Measurements from ENCODE around the gene NUDT3.

The NUDT3 gene

DNA sequence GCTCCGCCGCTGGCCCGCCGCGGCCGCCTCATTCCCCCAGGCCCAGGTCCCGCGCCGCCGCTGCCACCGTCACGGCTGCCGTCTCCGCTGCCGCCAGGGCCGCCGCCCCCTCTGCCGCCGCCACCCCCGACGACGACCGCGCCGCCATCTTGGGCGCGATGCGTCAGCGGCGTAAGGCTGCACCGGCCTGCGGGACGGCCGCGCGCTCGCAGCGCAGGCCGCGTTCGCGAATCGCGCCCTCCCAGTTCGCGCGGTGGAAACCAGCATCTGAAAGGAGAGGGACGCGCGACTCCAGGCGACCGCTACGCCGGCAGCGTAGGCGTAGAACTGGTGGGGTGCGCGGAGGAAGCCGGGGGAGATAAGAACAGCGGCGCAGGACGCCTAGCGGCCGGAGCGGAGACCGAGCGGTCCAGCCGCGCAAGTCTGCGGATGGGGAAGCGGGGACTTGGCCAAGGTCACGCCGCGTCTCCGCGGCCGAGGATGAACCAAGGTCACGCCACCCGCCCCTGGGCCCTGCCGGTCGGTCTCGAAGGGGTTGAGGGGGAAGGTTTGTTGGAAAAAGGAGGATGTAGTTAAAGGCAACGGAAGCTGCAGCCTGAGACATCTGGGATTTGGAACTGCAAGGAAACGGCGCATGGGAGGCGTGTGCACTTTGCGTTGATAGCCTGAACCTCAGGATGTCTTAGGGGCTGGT, at the start of gene NUDT3:
TSS of gene NUDT3 (minus strand) at position 173 of the 694 bp plus-strand sequence. CDS start 307 bp downstream, outside the sequence.
- Histone ChIP-seq H3K27ac (ENCODE audit: low read depth, low read length) (peak within 1 kb of the TSS; percentile 91), H3K27me3 (ENCODE audit: control insufficient read depth in 5 of 5, insufficient read depth in 4 of 5, low read length in 5 of 5) (no peaks in the 10 kb centered on the region), H3K9ac (ENCODE audit: low read length in 5 of 5) (peak within 1 kb of the TSS in 4 of 5 donors; percentile 70 to 86 (median 82)), H3K4me1 (ENCODE audit: control insufficient read depth in 5 of 5, insufficient read depth in 5 of 5, low read length in 5 of 5) (peaks cover 0 to 36% (median 34%) of the 10 kb centered on the region in 5 donors), H3K4me3 (ENCODE audit: low read depth in 1 of 5, low read length in 5 of 5) (peak within 1 kb of the TSS; percentile 72 to 87 (median 80)), H3K9me3 (ENCODE audit: control insufficient read depth in 5 of 5, low read length in 5 of 5) (peaks cover 0 to 3% (median 0%) of the 10 kb centered on the region in 5 donors), H3K36me3 (ENCODE audit: control insufficient read depth in 5 of 5, insufficient read depth in 5 of 5, low read length in 5 of 5) (no peaks in the 10 kb centered on the region)

DNA sequence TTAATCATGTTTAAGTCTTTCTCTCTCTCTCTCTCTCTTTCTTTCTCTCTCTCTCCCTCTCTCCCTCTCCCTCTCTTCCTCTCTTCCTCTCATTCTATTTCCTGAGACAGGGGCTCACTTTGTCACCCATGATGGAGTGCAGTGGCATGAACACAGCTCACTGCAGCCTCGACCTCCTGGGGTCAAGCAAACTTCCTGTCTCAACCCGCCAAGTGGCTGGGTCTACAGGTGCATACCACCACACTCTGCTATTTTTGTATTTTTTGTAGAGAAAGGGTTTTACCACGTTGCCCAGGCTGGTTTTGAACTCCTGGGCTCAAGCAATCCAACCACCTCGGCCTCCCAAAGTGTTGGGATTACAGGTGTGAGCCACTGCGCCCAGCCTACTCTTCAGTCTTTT, 49.1 kb upstream of the NUDT3 start:
- Histone ChIP-seq H3K27me3 (ENCODE audit: control insufficient read depth in 5 of 5, insufficient read depth in 4 of 5, low read length in 5 of 5) (peaks cover 0 to 2% (median 0%) of the 10 kb centered on the region in 5 donors), H3K36me3 (ENCODE audit: control insufficient read depth in 5 of 5, insufficient read depth in 5 of 5, low read length in 5 of 5) (no peaks in the 10 kb centered on the region), H3K9me3 (ENCODE audit: control insufficient read depth in 5 of 5, low read length in 5 of 5) (no peaks in the 10 kb centered on the region), H3K9ac (ENCODE audit: low read length in 5 of 5) (no peak overlapping the region), H3K4me1 (ENCODE audit: control insufficient read depth in 5 of 5, insufficient read depth in 5 of 5, low read length in 5 of 5) (no peaks in the 10 kb centered on the region), H3K27ac (ENCODE audit: low read depth, low read length) (no peak overlapping the region), H3K4me3 (ENCODE audit: low read depth in 1 of 5, low read length in 5 of 5) (no peak overlapping the region)

DNA sequence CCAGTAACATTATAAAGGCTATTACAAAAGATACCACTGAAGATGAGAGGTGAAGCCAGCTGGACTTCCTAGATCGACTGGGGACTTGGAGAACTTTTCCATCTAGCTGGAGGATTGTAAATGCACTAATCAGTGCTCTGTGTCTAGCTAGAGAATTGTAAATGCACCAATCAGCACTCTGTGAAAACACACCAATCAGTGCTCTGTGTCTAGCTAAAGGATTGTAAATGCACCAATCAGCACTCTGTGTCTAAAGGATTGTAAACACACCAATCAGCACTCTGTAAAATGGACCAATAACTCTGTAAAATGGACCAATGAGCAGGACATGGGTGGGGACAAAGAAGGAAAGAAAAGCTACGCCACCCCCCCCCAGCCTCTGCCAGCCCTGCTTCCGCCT, 47.0 kb upstream of the NUDT3 start:
- Histone ChIP-seq H3K4me3 (ENCODE audit: low read depth in 1 of 5, low read length in 5 of 5) (no peak overlapping the region), H3K9ac (ENCODE audit: low read length in 5 of 5) (no peak overlapping the region), H3K36me3 (ENCODE audit: control insufficient read depth in 5 of 5, insufficient read depth in 5 of 5, low read length in 5 of 5) (no peaks in the 10 kb centered on the region), H3K4me1 (ENCODE audit: control insufficient read depth in 5 of 5, insufficient read depth in 5 of 5, low read length in 5 of 5) (no peaks in the 10 kb centered on the region), H3K27ac (ENCODE audit: low read depth, low read length) (no peak overlapping the region), H3K27me3 (ENCODE audit: control insufficient read depth in 5 of 5, insufficient read depth in 4 of 5, low read length in 5 of 5) (no peaks in the 10 kb centered on the region), H3K9me3 (ENCODE audit: control insufficient read depth in 5 of 5, low read length in 5 of 5) (no peaks in the 10 kb centered on the region)

DNA sequence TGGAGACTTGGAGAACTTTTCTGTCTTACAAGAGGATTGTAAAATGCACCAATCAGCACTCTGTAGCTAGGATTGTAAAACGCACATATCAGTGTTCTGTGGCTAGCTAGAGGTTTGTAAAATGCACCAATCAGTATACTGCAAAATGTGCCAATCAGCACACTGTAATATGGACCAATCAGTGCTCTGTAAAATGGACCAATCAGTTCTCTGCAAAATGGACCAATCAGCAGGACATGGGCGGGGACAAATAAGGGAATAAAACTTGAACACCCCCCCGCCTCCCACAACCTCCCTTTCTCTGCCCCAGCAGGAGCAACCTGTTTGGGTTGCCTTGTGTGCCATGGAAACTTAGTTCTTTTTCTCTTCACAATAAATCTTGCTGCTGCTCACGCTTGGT, 46.2 kb upstream of the NUDT3 start:
- no peaks in the 10 kb centered on the region for H3K27me3 ChIP-seq (ENCODE audit: control insufficient read depth in 5 of 5, insufficient read depth in 4 of 5, low read length in 5 of 5)
- H3K9me3 ChIP-seq (ENCODE audit: control insufficient read depth in 5 of 5, low read length in 5 of 5) = no peaks in the 10 kb centered on the region
- no peak overlapping the region for H3K9ac ChIP-seq (ENCODE audit: low read length in 5 of 5)
- H3K36me3 ChIP-seq (ENCODE audit: control insufficient read depth in 5 of 5, insufficient read depth in 5 of 5, low read length in 5 of 5) = no peaks in the 10 kb centered on the region
- H3K4me1 ChIP-seq (ENCODE audit: control insufficient read depth in 5 of 5, insufficient read depth in 5 of 5, low read length in 5 of 5) = no peaks in the 10 kb centered on the region
- H3K27ac ChIP-seq (ENCODE audit: low read depth, low read length) = no peak overlapping the region
- H3K4me3 ChIP-seq (ENCODE audit: low read depth in 1 of 5, low read length in 5 of 5) = no peak overlapping the region

DNA sequence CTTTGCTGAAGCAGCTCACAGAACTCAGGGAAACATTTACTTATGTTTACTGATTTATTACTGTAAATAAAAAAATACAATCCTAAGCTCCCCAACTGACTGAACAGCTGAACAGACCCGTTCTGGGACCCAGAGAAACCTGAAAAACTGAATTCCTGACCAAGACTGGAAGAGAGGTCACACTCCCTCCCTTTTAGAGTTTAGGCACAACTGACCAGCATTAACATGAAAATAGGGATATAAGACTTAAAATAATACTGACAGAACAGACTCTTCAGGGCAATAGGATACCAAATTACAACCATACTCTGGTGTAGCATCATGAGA, 45.1 kb upstream of the NUDT3 start:
- H3K27me3 ChIP-seq (ENCODE audit: control insufficient read depth in 5 of 5, insufficient read depth in 4 of 5, low read length in 5 of 5) = no peaks in the 10 kb centered on the region
- H3K9ac ChIP-seq (ENCODE audit: low read length in 5 of 5) = no peak overlapping the region
- H3K9me3 ChIP-seq (ENCODE audit: control insufficient read depth in 5 of 5, low read length in 5 of 5) = no peaks in the 10 kb centered on the region
- no peak overlapping the region for H3K4me3 ChIP-seq (ENCODE audit: low read depth in 1 of 5, low read length in 5 of 5)
- H3K4me1 ChIP-seq (ENCODE audit: control insufficient read depth in 5 of 5, insufficient read depth in 5 of 5, low read length in 5 of 5) = no peaks in the 10 kb centered on the region
- no peaks in the 10 kb centered on the region for H3K36me3 ChIP-seq (ENCODE audit: control insufficient read depth in 5 of 5, insufficient read depth in 5 of 5, low read length in 5 of 5)
- no peak overlapping the region for H3K27ac ChIP-seq (ENCODE audit: low read depth, low read length)

DNA sequence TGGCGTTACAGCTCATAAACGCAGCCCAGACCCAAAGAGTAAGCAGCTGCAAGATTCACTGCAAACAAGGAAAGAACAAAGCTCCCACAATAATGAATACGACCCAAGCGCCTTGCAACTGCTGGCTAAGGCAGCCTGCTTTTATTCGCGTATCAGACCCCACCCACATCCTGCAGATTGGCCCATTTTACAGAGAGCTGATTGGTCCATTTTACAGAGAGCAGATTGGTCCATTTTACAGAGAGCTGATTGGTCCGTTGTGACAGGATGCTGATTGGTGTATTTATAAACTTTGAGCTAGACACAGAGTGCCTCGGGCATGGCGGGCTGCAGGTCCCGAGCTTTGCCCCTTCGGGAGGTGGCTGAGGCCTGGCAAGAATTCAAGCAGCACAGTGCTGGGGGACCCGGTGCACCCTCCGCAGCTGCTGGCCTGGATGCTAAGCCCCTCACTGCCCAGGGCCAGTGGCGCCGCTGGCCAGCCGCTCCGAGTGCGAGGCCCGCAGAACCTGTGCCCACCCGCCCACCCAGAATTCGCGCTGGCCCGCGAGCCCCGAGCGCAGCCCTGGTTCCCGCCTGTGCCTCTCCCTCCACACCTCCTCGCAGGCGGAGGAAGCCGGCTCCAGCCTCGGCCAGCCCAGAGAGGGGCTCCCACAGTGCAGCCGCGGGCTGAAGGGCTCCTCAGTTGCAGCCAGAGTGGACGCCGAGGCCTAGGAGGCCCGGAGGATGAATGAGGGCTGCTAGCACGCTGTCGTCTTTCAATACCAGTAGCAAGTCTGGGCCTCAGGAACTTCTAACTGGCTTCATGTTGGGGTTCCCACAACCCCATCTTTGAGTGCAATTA, 44.6 kb upstream of the NUDT3 start:
- Histone ChIP-seq H3K27me3 (ENCODE audit: control insufficient read depth in 5 of 5, insufficient read depth in 4 of 5, low read length in 5 of 5) (no peaks in the 10 kb centered on the region), H3K9ac (ENCODE audit: low read length in 5 of 5) (no peak overlapping the region), H3K27ac (ENCODE audit: low read depth, low read length) (no peak overlapping the region), H3K36me3 (ENCODE audit: control insufficient read depth in 5 of 5, insufficient read depth in 5 of 5, low read length in 5 of 5) (no peaks in the 10 kb centered on the region), H3K4me3 (ENCODE audit: low read depth in 1 of 5, low read length in 5 of 5) (no peak overlapping the region), H3K4me1 (ENCODE audit: control insufficient read depth in 5 of 5, insufficient read depth in 5 of 5, low read length in 5 of 5) (no peaks in the 10 kb centered on the region), H3K9me3 (ENCODE audit: control insufficient read depth in 5 of 5, low read length in 5 of 5) (no peaks in the 10 kb centered on the region)

DNA sequence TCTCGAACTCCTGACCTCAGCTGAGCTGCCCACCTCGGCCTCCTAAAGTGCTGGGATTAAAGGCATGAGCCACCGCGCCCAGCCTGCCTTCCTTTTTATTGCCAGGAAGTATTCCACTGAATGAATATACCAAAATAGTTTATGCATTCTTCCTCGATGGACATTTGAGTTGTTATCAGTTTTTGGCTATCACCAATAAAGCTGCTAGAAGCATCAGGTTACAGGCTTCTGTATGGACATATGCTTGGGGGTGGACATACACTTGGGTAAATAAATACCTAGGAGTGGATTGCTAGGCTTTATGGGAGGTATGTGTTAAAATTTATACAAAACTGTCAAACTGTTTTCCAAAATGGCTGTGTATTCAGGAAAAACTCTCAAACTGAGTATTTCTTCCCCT, 43.4 kb upstream of the NUDT3 start:
- no peak overlapping the region for H3K4me3 ChIP-seq (ENCODE audit: low read depth in 1 of 5, low read length in 5 of 5)
- no peaks in the 10 kb centered on the region for H3K27me3 ChIP-seq (ENCODE audit: control insufficient read depth in 5 of 5, insufficient read depth in 4 of 5, low read length in 5 of 5)
- H3K9me3 ChIP-seq (ENCODE audit: control insufficient read depth in 5 of 5, low read length in 5 of 5) = no peaks in the 10 kb centered on the region
- H3K36me3 ChIP-seq (ENCODE audit: control insufficient read depth in 5 of 5, insufficient read depth in 5 of 5, low read length in 5 of 5) = no peaks in the 10 kb centered on the region
- H3K4me1 ChIP-seq (ENCODE audit: control insufficient read depth in 5 of 5, insufficient read depth in 5 of 5, low read length in 5 of 5) = no peaks in the 10 kb centered on the region
- H3K27ac ChIP-seq (ENCODE audit: low read depth, low read length) = no peak overlapping the region
- no peak overlapping the region for H3K9ac ChIP-seq (ENCODE audit: low read length in 5 of 5)

DNA sequence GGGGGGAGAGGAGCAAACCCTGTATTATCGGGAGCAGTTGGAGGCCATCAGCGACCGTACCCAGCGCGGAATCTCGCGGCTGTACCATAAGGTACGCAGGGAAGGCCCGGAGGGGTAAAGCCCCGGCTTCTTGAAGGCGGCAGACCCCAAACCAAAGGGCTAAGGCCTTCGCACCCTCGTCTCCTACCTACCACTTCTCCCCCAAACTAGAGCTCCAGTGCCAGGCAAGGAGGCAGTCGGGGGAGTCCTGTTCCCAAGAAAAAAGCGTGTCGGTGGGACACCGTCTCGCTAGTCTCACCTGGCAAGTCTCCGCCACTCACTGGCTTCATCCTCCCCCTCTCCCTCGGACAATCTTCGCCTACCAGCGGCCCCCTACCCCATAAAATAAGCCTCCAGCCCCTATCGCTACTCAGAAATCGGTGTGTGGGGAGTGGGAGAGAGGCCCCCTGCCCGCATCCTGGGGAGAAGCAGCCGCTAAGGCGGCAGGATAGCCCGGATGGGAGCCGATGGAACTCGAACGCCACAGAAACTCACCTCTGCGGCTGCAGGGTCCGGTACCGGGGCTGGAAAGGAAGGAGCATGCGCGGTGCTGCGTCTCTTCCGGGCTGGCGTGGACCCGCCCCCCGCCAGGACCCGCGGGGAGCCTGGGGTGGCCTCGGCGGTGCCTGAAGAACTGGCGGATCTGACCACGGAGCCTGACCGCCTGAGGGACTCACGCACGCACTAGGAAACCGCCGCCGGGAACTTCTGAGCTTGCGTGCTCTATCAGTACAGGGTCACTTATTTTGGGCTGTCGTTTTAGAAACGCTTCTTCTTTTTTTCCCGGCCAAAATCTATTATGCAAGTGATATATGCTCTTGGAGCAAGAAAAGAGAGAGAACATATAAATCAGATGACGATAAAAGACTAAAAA, 33.3 kb upstream of the NUDT3 start, which contains the start of gene RPS10:
TSS of gene RPS10 (minus strand) at position 572 of the 913 bp plus-strand sequence. CDS start 848 bp downstream, outside the sequence.
- H3K27me3 ChIP-seq (ENCODE audit: control insufficient read depth in 5 of 5, insufficient read depth in 4 of 5, low read length in 5 of 5) = no peaks in the 10 kb centered on the region
- H3K4me3 ChIP-seq (ENCODE audit: low read depth in 1 of 5, low read length in 5 of 5) = peak within 1 kb of the TSS; percentile 76 to 98 (median 93)
- peak within 1 kb of the TSS; percentile 68 for H3K27ac ChIP-seq (ENCODE audit: low read depth, low read length)
- H3K9ac ChIP-seq (ENCODE audit: low read length in 5 of 5) = peak within 1 kb of the TSS; percentile 75 to 100 (median 99)
- no peaks in the 10 kb centered on the region for H3K9me3 ChIP-seq (ENCODE audit: control insufficient read depth in 5 of 5, low read length in 5 of 5)
- H3K4me1 ChIP-seq (ENCODE audit: control insufficient read depth in 5 of 5, insufficient read depth in 5 of 5, low read length in 5 of 5) = peaks cover 0 to 18% (median 14%) of the 10 kb centered on the region in 5 donors
- H3K36me3 ChIP-seq (ENCODE audit: control insufficient read depth in 5 of 5, insufficient read depth in 5 of 5, low read length in 5 of 5) = peaks cover 15 to 40% (median 37%) of the 10 kb centered on the region in 5 donors

DNA sequence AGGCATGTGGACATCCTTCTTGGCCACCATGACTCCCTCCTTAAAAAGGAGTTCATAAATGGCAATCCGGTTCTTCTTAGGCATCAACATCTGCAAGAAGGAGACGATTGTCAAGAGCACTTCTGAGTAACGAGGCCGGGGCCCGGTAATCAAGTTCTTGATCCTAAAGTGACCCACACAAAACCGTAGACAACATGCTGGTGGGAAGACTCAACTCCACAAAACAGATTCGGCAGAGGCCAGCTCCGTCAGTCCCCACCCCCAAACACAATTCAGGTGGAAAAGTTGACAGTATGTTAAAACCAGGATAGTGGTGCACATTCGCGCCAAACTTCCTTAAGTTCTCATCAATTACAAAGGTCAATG, 32.6 kb upstream of the NUDT3 start:
- no peaks in the 10 kb centered on the region for H3K9me3 ChIP-seq (ENCODE audit: control insufficient read depth in 5 of 5, low read length in 5 of 5)
- H3K9ac ChIP-seq (ENCODE audit: low read length in 5 of 5) = peak overlapping the region; percentile 75 to 100 (median 99)
- H3K4me1 ChIP-seq (ENCODE audit: control insufficient read depth in 5 of 5, insufficient read depth in 5 of 5, low read length in 5 of 5) = peaks cover 0 to 18% (median 14%) of the 10 kb centered on the region in 5 donors
- H3K36me3 ChIP-seq (ENCODE audit: control insufficient read depth in 5 of 5, insufficient read depth in 5 of 5, low read length in 5 of 5) = peaks cover 15 to 46% (median 42%) of the 10 kb centered on the region in 5 donors
- H3K4me3 ChIP-seq (ENCODE audit: low read depth in 1 of 5, low read length in 5 of 5) = peak overlapping the region; percentile 76 to 98 (median 93)
- peak overlapping the region; percentile 68 for H3K27ac ChIP-seq (ENCODE audit: low read depth, low read length)
- H3K27me3 ChIP-seq (ENCODE audit: control insufficient read depth in 5 of 5, insufficient read depth in 4 of 5, low read length in 5 of 5) = no peaks in the 10 kb centered on the region
